Nephron (organoid): Measurements from ENCODE around the gene GORAB.

Experiments used
- H3K27ac Mint-ChIP-seq, 3 experiments: 2 replicates each; pipeline ENCODE4 v1.8.0; 2020; ENCODE audit warnings: mixed read lengths in 3 of 3, mild to moderate bottlenecking in 2 of 3, moderate library complexity in 1 of 3
- H3K27me3 Mint-ChIP-seq: 2 replicates; pipeline ENCODE4 v1.8.0; 2021; ENCODE audit warnings: low read depth, mild to moderate bottlenecking, moderate library complexity, mixed read lengths
- H3K36me3 Mint-ChIP-seq: 2 replicates; pipeline ENCODE4 v1.8.0; 2020; ENCODE audit warnings: low read depth, mixed read lengths
- H3K4me1 Mint-ChIP-seq: 2 replicates; pipeline ENCODE4 v1.8.0; 2020; ENCODE audit warnings: mixed read lengths
- H3K4me3 Mint-ChIP-seq, 3 experiments: 2 replicates each; pipeline ENCODE4 v1.8.0; 2020; ENCODE audit warnings: mild to moderate bottlenecking in 3 of 3, mixed read lengths in 3 of 3, moderate library complexity in 2 of 3
- H3K9me3 Mint-ChIP-seq: 2 replicates; pipeline ENCODE4 v1.8.0; 2020; ENCODE audit warnings: mixed read lengths
- TF ChIP-seq, protein P1 (sequence below), 3 experiments: fragments of 200-600 bp; sonication (generic); IDR thresholded peaks; one replicate each; pipeline ENCODE4 v1.5.0; 2021; ENCODE audit warnings: antibody characterized with exemption in 3 of 3; ENCODE audit not compliant: unreplicated experiment in 3 of 3

GORAB gene

GRCh38 chr1:170495006-170495405 is 37.0 kb upstream of the GORAB start:
- TF ChIP-seq, protein P1, sequence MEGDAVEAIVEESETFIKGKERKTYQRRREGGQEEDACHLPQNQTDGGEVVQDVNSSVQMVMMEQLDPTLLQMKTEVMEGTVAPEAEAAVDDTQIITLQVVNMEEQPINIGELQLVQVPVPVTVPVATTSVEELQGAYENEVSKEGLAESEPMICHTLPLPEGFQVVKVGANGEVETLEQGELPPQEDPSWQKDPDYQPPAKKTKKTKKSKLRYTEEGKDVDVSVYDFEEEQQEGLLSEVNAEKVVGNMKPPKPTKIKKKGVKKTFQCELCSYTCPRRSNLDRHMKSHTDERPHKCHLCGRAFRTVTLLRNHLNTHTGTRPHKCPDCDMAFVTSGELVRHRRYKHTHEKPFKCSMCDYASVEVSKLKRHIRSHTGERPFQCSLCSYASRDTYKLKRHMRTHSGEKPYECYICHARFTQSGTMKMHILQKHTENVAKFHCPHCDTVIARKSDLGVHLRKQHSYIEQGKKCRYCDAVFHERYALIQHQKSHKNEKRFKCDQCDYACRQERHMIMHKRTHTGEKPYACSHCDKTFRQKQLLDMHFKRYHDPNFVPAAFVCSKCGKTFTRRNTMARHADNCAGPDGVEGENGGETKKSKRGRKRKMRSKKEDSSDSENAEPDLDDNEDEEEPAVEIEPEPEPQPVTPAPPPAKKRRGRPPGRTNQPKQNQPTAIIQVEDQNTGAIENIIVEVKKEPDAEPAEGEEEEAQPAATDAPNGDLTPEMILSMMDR (IDR thresholded peaks at IDR 0.05; ENCODE audit: unreplicated experiment in 3 of 3), result no peak
- Mint-ChIP-seq H3K36me3 (no peaks in the 10 kb centered on the region), H3K9me3 (no peaks in the 10 kb centered on the region), H3K4me3 (no peak overlapping the region), H3K4me1 (peaks cover 4% of the 10 kb centered on the region), H3K27me3 (no peaks in the 10 kb centered on the region), H3K27ac (peak overlapping the region in 2 of 3 experiments; percentile 37 to 47)

- H3K4me1 Mint-ChIP-seq, result peaks cover 4% of the 10 kb centered on the region
- H3K27ac Mint-ChIP-seq, result no peak overlapping the region
- H3K9me3 Mint-ChIP-seq, result no peaks in the 10 kb centered on the region
- H3K36me3 Mint-ChIP-seq, result no peaks in the 10 kb centered on the region
- TF ChIP-seq, protein P1 (IDR thresholded peaks at IDR 0.05; ENCODE audit: unreplicated experiment in 3 of 3), result no peak
- no peaks in the 10 kb centered on the region for H3K27me3 Mint-ChIP-seq
- H3K4me3 Mint-ChIP-seq, result no peak overlapping the region
These were observed 33.1 kb upstream of the GORAB start for GRCh38 chr1:170498876-170499275.

DNA sequence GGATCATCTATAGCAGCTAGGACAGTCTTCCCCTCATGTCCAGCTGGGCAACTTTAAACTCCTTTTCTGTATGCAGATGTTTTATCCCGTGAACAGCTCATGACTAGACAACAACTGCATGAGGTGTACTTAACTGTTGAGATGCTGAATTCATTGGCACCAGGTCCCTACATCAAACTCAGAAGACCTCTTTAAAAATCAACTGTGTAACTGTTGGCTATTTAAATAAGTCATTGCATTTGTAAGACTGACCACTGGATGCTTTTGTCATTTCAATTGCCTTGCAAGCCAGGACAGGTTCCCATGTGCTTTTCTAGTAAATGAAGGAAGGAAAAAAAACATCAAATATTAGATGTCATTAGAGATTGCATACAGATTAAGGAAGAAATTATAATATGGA is 28.3 kb upstream of the GORAB start:
- Mint-ChIP-seq H3K4me3 (no peak overlapping the region), H3K27ac (no peak overlapping the region), H3K27me3 (no peaks in the 10 kb centered on the region), H3K36me3 (no peaks in the 10 kb centered on the region), H3K4me1 (no peaks in the 10 kb centered on the region), H3K9me3 (no peaks in the 10 kb centered on the region)
- TF ChIP-seq, protein P1 (IDR thresholded peaks at IDR 0.05; ENCODE audit: unreplicated experiment in 3 of 3), result no peak

DNA sequence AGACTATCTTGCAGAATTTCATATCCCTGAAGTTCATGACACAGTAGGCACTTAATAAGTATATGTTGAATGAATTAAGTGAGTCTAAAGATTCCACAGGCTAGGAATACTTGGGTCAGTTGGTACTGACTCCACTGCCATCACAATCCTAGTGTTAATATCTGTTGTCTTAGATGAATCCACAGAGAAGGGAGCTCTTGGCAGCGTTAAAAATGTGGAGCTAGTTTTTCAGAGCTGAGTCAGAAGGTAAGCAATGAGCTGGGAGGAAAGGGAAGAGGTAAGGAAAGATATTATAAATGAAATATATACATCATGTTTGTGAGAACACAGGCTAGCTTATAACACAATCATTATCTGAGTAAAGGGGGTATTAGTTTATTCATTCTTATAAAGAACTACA is 21.8 kb upstream of the GORAB start:
- no peak overlapping the region for H3K27ac Mint-ChIP-seq
- TF ChIP-seq, protein P1 (IDR thresholded peaks at IDR 0.05; ENCODE audit: unreplicated experiment in 3 of 3), result no peak
- H3K4me3 Mint-ChIP-seq, result no peak overlapping the region
- H3K4me1 Mint-ChIP-seq, result no peaks in the 10 kb centered on the region
- H3K27me3 Mint-ChIP-seq, result no peaks in the 10 kb centered on the region
- H3K9me3 Mint-ChIP-seq, result no peaks in the 10 kb centered on the region
- H3K36me3 Mint-ChIP-seq, result no peaks in the 10 kb centered on the region

DNA sequence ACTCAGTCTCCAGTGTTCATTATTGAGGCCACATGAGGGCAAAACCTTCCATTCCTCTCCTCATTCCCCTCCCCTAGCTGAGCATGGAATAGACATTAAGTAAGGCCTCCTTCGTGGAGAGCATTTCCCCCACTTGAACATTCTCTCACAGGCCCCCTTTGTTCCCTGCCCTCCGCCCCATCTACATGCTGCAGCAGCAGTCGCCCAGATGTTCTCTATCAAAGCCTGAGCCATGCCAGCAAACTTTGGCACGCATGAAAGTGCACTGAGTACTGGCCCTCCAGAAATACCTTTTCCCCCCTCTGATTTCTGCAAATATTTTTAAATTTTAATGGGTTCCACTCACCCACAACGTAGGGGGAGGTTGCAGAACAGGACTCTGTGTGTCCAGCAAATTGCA is 20.9 kb upstream of the GORAB start:
- Mint-ChIP-seq H3K27ac (no peak overlapping the region), H3K9me3 (no peaks in the 10 kb centered on the region), H3K36me3 (no peaks in the 10 kb centered on the region), H3K27me3 (no peaks in the 10 kb centered on the region), H3K4me3 (no peak overlapping the region), H3K4me1 (no peaks in the 10 kb centered on the region)
- TF ChIP-seq, protein P1 (IDR thresholded peaks at IDR 0.05; ENCODE audit: unreplicated experiment in 3 of 3), result no peak

GRCh38 chr1:170513138-170513537 is 18.8 kb upstream of the GORAB start:
- TF ChIP-seq, protein P1 (IDR thresholded peaks at IDR 0.05; ENCODE audit: unreplicated experiment in 3 of 3), result no peak
- H3K27ac Mint-ChIP-seq, result no peak overlapping the region
- no peaks in the 10 kb centered on the region for H3K9me3 Mint-ChIP-seq
- no peaks in the 10 kb centered on the region for H3K4me1 Mint-ChIP-seq
- no peaks in the 10 kb centered on the region for H3K27me3 Mint-ChIP-seq
- no peaks in the 10 kb centered on the region for H3K36me3 Mint-ChIP-seq
- H3K4me3 Mint-ChIP-seq, result no peak overlapping the region
